Cortex of kidney (tissue), 1 donor: Measurements from ENCODE around the gene C5orf46.
"Not testable (repeated sequence)": the region's sequence is repeated elsewhere in the genome, so short reads cannot be mapped to it uniquely, and the experiment has no call there.

ENCODE experiments used
- DNase-seq: peaks from one replicate; lab custom pipeline; 2025; lab: John Stamatoyannopoulos, UW

Gene C5orf46

GRCh38 chr5:147906326-147907095, at the start of gene C5orf46:
Gene C5orf46, minus strand, starts transcription at chr5:147906538. Its CDS starts 37 bp downstream, at chr5:147906501.
- DNase-seq, result no peak

GRCh38 chr5:147954971-147955370, 48.6 kb upstream of the C5orf46 start:
- no peak for DNase-seq

- DNase-seq, result no peak
These were observed 43.6 kb upstream of the C5orf46 start for GRCh38 chr5:147949711-147950573.

GRCh38 chr5:147946658-147947274, 40.4 kb upstream of the C5orf46 start:
- DNase-seq, result not testable (repeated sequence)

- DNase-seq, result no peak
These were observed 33.2 kb upstream of the C5orf46 start for GRCh38 chr5:147939431-147940114.

GRCh38 chr5:147935032-147935431, 28.7 kb upstream of the C5orf46 start:
- DNase-seq, result no peak

GRCh38 chr5:147930769-147931168, 24.4 kb upstream of the C5orf46 start:
- DNase-seq, result no peak

GRCh38 chr5:147927901-147928300, 21.6 kb upstream of the C5orf46 start:
- no peak for DNase-seq

- no peak for DNase-seq
These were observed 18.7 kb upstream of the C5orf46 start for GRCh38 chr5:147925020-147925419.

GRCh38 chr5:147921136-147921535, 14.8 kb upstream of the C5orf46 start:
- no peak for DNase-seq

- no peak for DNase-seq
These were observed 14.2 kb upstream of the C5orf46 start for GRCh38 chr5:147920420-147921030.

GRCh38 chr5:147918899-147919298, 12.6 kb upstream of the C5orf46 start:
- DNase-seq, result no peak

GRCh38 chr5:147918101-147918685, 11.9 kb upstream of the C5orf46 start:
- no peak for DNase-seq

- no peak for DNase-seq
These were observed 7.4 kb upstream of the C5orf46 start for GRCh38 chr5:147913786-147914185.

- no peak for DNase-seq
These were observed 5.7 kb upstream of the C5orf46 start for GRCh38 chr5:147912011-147912410.

- no peak for DNase-seq
These were observed 5.1 kb upstream of the C5orf46 start for GRCh38 chr5:147911427-147911826.

- no peak for DNase-seq
These were observed 2.2 kb downstream of the C5orf46 start for GRCh38 chr5:147904110-147904509.

- no peak for DNase-seq
These were observed 3.7 kb downstream of the C5orf46 start for GRCh38 chr5:147902609-147903115.

- no peak for DNase-seq
These were observed 4.7 kb downstream of the C5orf46 start for GRCh38 chr5:147901599-147902039.

- DNase-seq, result no peak
These were observed 7.4 kb downstream of the C5orf46 start for GRCh38 chr5:147898875-147899401.

GRCh38 chr5:147895864-147896263, 10.5 kb downstream of the C5orf46 start:
- no peak for DNase-seq
